AG10803 (cell line): ENCODE data around the gene CISH.

Experiments used
- DNase-seq: peaks from one replicate; pipeline ENCODE4 v3.0.0; 2010; ENCODE audit warnings: low read depth
- H3K4me3 ChIP-seq: 2 replicates; pipeline ENCODE4 v1.5.1; 2011; ENCODE audit warnings: mild to moderate bottlenecking, low read length, control low read depth
- TF ChIP-seq, protein P1 (sequence below): conservative IDR thresholded peaks from 2 replicates; pipeline ENCODE4 v1.5.1; 2011; ENCODE audit warnings: mild to moderate bottlenecking, low read length, control low read depth, inconsistent platforms

Gene CISH

GRCh38 chr3:50630394-50630793, 18.8 kb upstream of the CISH start:
- no peak overlapping the region for H3K4me3 ChIP-seq
- no peak for DNase-seq
- TF ChIP-seq, protein P1, sequence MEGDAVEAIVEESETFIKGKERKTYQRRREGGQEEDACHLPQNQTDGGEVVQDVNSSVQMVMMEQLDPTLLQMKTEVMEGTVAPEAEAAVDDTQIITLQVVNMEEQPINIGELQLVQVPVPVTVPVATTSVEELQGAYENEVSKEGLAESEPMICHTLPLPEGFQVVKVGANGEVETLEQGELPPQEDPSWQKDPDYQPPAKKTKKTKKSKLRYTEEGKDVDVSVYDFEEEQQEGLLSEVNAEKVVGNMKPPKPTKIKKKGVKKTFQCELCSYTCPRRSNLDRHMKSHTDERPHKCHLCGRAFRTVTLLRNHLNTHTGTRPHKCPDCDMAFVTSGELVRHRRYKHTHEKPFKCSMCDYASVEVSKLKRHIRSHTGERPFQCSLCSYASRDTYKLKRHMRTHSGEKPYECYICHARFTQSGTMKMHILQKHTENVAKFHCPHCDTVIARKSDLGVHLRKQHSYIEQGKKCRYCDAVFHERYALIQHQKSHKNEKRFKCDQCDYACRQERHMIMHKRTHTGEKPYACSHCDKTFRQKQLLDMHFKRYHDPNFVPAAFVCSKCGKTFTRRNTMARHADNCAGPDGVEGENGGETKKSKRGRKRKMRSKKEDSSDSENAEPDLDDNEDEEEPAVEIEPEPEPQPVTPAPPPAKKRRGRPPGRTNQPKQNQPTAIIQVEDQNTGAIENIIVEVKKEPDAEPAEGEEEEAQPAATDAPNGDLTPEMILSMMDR, result no peak

DNA sequence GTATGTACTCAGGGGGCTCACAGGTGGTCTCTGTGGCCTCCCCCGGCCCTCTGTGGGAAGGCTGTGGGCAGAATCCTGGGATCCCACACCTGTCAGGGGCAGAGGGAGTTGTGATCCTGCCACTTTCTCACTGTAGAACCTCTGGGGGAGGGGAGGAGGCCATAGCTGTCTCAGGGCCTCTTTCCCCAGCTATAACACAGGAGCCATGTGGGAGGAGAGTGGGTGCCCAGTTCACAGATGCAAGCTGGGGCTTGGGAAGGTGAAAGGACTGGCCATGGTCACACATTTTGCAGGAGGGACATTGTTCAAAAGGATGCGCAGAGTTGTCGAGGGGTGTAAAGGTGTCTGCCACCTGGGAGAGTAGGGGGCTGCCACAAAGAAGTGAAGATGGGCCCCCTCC, 17.0 kb upstream of the CISH start:
- TF ChIP-seq, protein P1, result no peak
- H3K4me3 ChIP-seq, result no peak overlapping the region
- DNase-seq, result no peak

- DNase-seq, result peak; percentile 73
- no peak overlapping the region for H3K4me3 ChIP-seq
- TF ChIP-seq, protein P1, result peak; percentile 55
Measured at GRCh38 chr3:50627407-50628051, 16.0 kb upstream of the CISH start.

- no peak for DNase-seq
- H3K4me3 ChIP-seq, result no peak overlapping the region
- TF ChIP-seq, protein P1, result no peak
Measured at GRCh38 chr3:50626401-50626800, 14.8 kb upstream of the CISH start.

GRCh38 chr3:50625231-50626182, 13.9 kb upstream of the CISH start:
- no peak overlapping the region for H3K4me3 ChIP-seq
- no peak for DNase-seq
- TF ChIP-seq, protein P1, result no peak

DNA sequence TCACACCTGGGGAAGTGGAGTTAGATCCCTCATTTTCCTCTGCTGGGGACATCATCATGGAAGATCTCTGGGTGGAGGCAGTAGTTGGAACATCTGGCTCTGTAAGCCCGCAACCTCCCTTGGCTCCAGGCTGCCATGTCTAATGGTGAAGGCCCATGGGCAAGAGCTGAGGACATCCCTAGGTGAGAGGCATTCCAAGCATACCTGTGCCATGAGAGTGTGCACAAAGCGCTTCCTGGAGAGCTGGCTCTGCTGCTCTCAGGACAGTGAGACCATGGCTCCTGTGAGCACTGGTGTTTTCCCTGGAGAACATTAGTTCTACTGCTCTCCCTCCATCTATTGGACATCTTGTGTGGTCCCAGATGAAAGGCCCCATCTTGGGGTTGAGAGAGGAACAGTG, 13.1 kb upstream of the CISH start:
- TF ChIP-seq, protein P1, result no peak
- no peak overlapping the region for H3K4me3 ChIP-seq
- no peak for DNase-seq
